GM12891 (cell line): Measurements from ENCODE around the gene MRRF.
"Not testable (repeated sequence)": the region's sequence is repeated elsewhere in the genome, so short reads cannot be mapped to it uniquely, and the experiment has no call there.

Experiments used
- DNase-seq: peaks from one replicate; pipeline ENCODE4 v3.0.0; 2011; ENCODE audit warnings: low spot score; ENCODE audit not compliant: insufficient read length
- FAIRE-seq: peaks from 2 replicates; lab custom pipeline; 2011; peaks lifted over from hg19 to GRCh38; lab: Jason Lieb, UNC
- PAX5 ChIP-seq: IDR thresholded peaks from 2 replicates; pipeline ENCODE4 v1.6.1; 2011; ENCODE audit warnings: low read length, moderate library complexity, mild to moderate bottlenecking; ENCODE audit not compliant: insufficient read depth, severe bottlenecking
- POLR2A ChIP-seq: IDR thresholded peaks from 2 replicates; pipeline ENCODE4 v1.6.1; 2011; ENCODE audit warnings: low read depth, low read length, control low read depth
- POLR2AphosphoS5 ChIP-seq: IDR thresholded peaks from 2 replicates; pipeline ENCODE4 v1.6.1; 2011; ENCODE audit warnings: low read depth, low read length, control low read depth
- POU2F2 ChIP-seq: IDR thresholded peaks from 2 replicates; pipeline ENCODE4 v1.6.1; 2011; ENCODE audit warnings: low read depth, mild to moderate bottlenecking, control low read depth, low read length, moderate library complexity
- SPI1 ChIP-seq: IDR thresholded peaks from 2 replicates; pipeline ENCODE4 v1.6.1; 2011; ENCODE audit warnings: low read depth, low read length, control low read depth
- TAF1 ChIP-seq: IDR thresholded peaks from 2 replicates; pipeline ENCODE4 v1.6.1; 2011; ENCODE audit warnings: low read depth, low read length, control low read depth

The MRRF gene

DNA sequence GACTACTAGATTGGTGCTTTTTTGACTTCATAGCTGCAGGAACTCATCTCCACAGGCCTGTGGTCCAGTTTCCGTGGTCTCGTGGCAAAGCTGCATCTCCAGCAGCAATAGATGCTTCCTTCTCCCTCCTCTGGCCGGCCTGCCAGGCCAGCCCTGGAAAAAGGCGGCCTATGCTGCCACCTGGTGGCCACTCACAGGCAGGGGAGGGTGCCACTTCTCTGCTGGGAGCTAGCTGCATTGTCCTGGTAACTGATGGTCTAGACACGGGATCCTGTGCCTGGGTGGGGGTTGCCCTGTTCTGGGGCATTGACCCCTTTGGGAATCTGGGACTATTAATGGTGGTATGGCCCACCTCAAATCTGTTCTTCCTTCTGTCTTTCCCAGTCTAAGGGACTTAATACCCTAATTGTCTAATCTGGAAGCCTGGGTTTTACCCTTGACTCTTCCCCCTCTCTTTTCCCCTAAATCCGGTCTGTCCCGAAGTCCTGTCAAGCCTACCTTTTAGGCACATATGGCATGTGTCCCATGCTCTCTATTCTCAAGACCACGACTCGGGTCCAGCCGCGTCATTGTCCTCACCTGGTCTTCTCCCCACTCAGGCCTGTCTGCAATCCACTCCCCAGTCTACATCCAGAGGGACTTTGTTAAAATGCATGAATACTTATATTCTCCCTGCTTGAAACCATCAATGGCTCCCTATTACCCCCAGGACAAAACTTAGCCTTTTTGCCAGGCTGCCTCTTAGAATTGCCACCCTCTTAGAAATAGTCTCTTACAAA lies 86.1 kb downstream of the MRRF start:
- no peak for TF ChIP-seq TAF1
- no peak for TF ChIP-seq SPI1
- TF ChIP-seq POLR2A: no peak
- no peak for TF ChIP-seq PAX5
- no peak for TF ChIP-seq POLR2AphosphoS5
- FAIRE-seq: peak; percentile 94
- DNase-seq: peak; percentile 80

DNA sequence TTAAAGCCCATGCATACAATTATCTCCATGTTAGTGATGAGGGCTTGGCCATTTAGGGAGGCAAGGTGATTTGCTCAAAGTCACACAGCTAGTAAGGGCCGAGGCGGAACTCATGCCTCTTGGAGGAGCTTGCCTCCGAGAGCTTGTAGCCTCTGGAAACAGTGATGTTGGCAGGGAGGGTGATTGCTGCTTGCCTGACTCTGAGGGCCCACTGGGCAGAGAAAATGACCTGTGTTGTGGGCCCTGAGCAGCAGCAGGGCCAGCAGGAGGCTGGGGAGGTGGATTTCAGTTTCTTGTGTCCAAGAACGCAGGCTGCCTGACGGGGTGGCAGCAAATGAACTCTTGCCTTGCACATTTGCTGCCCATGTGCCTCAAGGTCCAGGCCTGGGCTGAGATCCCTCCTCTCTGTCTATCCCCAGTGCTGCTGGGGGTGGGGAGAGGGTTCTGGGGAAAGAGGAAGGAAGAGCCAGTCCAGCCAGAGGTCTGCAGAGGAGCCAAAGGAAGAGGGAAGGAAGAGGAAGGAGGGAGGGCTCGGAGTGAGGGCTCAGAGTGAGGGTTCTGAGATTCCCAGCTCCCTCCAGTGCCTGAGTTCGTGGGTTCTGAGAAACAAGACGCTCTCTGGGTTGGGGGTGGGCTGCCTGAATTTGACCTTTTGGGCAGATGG lies 90.0 kb downstream of the MRRF start:
- no peak for FAIRE-seq
- no peak for TF ChIP-seq PAX5
- no peak for DNase-seq

DNA sequence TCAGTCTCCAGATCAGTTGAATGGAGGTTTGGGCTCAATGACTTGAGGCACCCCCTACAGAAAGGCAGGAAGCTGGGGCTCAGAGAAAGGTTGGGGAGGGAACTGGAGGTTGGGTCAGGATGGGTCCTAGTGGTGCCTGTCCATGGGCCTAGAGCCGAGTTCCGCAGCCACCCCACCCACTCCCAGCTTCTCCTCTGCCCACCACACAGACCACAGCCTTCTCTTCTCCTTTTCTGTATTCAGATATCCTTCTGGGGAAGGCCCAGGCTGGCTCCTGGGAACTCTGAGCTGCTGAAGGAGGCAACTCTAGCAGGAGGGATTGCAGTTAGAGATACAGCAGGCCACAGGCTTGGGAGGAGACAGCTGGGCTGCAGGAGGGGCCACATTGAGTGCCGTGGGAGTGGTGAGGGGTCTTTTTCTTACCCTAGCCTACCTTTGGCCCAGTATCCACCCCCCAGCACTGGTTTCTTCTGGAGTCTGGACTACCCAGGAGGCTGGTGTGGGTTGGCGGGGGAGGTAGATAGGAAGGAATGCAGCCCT lies 90.7 kb downstream of the MRRF start:
- TF ChIP-seq POLR2A (no peak), TAF1 (no peak), SPI1 (no peak), PAX5 (no peak), POU2F2 (no peak), POLR2AphosphoS5 (no peak)
- no peak for DNase-seq
- FAIRE-seq: no peak

DNA sequence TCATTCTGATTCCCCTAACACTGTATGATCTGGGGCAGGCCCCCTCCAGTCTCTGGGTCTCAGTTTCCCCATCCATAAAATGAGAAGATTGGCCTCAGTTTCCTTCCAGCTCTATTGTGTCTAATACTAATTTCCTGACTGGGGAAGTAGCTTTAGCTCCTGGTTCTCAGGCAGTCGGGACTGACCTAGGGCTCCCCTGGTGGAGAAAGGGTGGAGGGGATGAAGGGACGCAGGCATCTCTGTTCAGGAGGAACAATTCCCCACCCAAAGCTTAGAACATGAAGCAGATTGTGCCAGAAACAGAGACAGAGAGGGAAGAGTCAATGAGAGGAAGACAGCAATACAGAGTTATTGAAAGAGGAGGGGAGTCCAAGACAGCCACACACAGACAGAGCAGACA lies 91.9 kb downstream of the MRRF start:
- FAIRE-seq: no peak
- DNase-seq: no peak
- TF ChIP-seq SPI1: no peak

DNA sequence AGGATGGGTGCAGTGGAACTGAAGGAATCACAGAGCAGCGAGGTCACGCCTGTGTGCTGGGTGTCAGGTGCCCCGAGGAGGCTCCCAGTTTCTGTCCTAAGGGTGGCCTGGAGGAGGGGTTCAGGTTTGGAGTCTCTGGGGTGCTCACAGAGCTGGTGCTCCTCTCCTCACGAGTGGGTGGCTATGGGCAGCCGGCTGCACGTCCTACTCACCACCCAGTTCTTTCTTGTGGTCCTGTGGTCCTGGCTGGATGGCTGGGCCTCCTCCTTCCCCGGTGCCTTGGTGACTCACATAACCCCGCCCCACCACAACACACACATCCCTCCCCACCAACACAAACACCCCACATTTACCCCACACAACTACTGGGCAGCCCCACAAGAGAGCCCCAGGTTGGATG lies 96.2 kb downstream of the MRRF start:
- FAIRE-seq (no peak), DNase-seq (no peak)
- TF ChIP-seq PAX5 (no peak), SPI1 (no peak), POLR2AphosphoS5 (no peak), TAF1 (no peak), POLR2A (no peak), POU2F2 (no peak)

DNA sequence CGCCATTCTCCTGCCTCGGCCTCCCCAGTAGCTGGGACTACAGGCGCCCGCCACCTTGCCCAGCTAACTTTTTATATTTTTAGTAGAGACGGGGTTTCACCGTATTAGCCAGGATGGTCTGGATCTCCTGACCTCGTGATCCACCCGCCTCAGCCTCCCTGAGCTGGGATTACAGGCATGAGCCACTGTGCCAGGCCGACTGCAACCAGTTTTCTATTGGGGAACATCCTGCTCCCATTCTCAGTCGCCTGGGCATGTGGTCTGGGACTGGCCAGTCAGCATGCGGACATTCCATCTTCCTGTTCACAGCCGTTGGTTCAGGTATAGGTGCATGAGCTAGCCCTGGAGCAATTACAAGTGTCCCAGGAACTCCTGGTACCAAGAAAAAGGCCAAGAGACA lies 98.4 kb downstream of the MRRF start:
- not testable (repeated sequence) for DNase-seq, FAIRE-seq

DNA sequence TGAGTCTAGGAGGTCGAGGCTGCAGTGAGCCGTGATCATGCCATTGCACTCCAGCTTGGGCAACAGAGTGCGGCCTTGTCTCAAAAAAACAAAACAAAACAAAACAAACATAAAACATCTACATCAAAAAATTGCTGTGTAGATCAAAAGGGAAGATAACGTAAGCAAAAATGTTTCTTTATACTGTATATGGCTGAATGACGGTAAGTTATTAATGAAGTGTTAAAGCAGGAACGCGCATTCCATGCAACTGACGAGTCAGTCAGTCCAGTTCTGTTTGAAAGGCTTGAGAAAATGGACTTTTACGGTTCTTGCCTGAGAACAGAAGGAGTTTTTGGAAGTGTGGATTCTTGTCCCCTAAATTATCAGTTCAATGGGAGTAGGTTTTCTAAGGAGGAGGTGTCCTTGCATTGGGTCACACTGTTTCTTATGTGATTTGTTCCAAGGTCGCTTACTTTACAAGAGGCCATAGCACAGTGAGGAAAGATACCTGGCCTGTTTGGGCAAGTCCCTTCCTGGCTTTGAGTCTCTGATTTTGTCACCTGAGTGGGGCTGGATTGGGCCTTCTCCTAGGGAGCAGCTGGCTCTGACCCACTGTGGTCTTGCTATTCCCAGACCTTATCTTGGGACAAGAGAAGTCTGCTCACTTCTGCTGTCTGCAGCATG lies 99.6 kb downstream of the MRRF start:
- TF ChIP-seq POLR2AphosphoS5 (no peak), POLR2A (no peak), POU2F2 (no peak), TAF1 (no peak), PAX5 (no peak), SPI1 (no peak)
- no peak for DNase-seq
- no peak for FAIRE-seq

DNA sequence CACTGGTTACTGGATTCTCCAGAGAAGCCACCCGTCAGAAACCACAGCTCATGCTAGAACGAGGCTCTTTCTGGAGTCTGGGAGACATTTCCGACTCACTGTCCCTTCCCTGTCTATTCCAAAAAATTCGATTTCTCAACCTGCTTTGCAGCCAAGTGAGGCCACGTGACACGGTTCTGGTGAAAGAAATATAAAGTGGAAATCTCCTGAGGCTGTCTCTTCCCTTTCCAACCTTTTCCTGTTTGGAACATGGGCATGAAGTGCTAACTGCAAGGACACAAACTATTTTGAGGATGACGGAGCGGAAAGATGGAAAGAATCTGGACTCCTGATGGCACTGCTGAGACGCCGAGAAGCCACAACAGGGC lies 100.1 kb downstream of the MRRF start:
- FAIRE-seq: no peak
- no peak for DNase-seq
- TF ChIP-seq PAX5 (no peak), SPI1 (no peak), POLR2A (no peak), POU2F2 (no peak), TAF1 (no peak), POLR2AphosphoS5 (no peak)

DNA sequence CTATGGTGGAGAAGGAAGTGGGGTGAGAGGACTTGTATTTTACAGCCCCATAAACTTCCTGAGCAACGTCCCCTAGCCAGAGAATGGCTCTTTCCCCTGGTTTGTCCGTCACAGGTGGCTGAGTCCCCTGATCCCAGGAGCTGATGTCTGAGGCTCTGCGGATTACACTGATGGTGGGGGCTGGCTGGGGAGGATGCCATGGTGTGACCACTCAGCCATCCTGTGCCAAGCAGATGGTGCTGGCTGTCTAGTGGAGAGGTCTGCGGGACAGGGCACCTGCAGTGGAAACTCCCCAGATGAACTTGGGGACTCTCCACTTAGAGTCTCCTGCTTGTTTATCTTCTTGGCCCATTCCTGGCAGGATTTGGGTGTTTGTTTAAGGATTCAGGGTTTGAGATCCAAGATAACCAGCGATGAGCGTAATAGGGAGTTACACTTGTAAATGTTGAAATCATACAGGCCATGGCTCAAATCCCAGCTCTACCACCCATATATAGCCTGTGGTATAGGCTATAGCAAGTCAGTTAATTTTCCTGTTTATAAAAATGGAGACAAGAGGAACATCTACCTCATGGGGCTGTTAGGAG lies 101.5 kb downstream of the MRRF start:
- FAIRE-seq (no peak), DNase-seq (no peak)
- TF ChIP-seq SPI1 (no peak), PAX5 (no peak), POLR2AphosphoS5 (no peak), POLR2A (no peak), POU2F2 (no peak), TAF1 (no peak)

DNA sequence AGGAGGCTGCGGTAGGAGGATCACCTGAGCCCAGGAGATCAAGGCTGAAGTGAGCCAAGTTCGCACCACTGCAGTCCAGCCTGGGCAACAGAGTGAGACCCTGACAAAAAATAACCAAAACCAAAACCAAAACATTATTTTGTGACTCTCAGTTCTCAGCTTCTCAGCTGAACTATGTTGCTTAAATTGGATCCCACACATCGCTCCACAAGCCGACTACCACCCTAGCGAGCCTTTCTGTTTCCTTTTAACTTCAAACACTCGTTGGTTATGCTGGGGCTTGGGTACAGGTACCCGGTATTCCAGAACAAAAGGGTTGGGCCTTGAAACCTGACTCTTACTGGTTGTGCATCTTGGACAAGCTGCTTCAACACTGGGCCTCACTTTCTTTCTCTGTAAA lies 102.4 kb downstream of the MRRF start:
- TF ChIP-seq POU2F2 (no peak), TAF1 (no peak), POLR2AphosphoS5 (no peak), SPI1 (no peak), PAX5 (no peak), POLR2A (no peak)
- DNase-seq (no peak), FAIRE-seq (no peak)
